Suprapubic skin (tissue), 4 donors: Measurements from ENCODE around the gene MZB1. TPM values are rescaled to one million over a fixed set of nuclear protein-coding genes. Genes with fewer than 3 reads are reported as not detected.
"Not testable (repeated sequence)": the region's sequence is repeated elsewhere in the genome, so short reads cannot be mapped to it uniquely, and the experiment has no call there.

Source experiments
- DNase-seq, 2 donors: peaks; one replicate each; pipeline ENCODE4 v3.0.0-alpha.2; 2019; ENCODE audit warnings: low spot score in 2 of 2
- H3K27ac ChIP-seq: fragments of 200-600 bp; sonication (generic); one replicate; pipeline ENCODE4 v1.5.1; 2019
- H3K27me3 ChIP-seq: fragments of 200-600 bp; sonication (generic); one replicate; pipeline ENCODE4 v1.5.1; 2019
- H3K36me3 ChIP-seq: fragments of 200-600 bp; sonication (generic); one replicate; pipeline ENCODE4 v1.5.1; 2019
- H3K4me1 ChIP-seq: fragments of 200-600 bp; sonication (generic); one replicate; pipeline ENCODE4 v1.5.1; 2019
- H3K4me3 ChIP-seq: fragments of 200-600 bp; sonication (generic); one replicate; pipeline ENCODE4 v1.5.1; 2019; ENCODE audit warnings: mild to moderate bottlenecking
- H3K9me3 ChIP-seq: fragments of 200-600 bp; sonication (generic); one replicate; pipeline ENCODE4 v1.5.1; 2019
- CTCF ChIP-seq, 2 donors: fragments of 200-600 bp in 1 of 2; fragments of 450-650 bp in 1 of 2; sonication (generic) in 1 of 2; IDR thresholded peaks; one replicate each; pipeline ENCODE4 v1.5.1; 2016 to 2019; ENCODE audit warnings: antibody characterized with exemption in 2 of 2, mild to moderate bottlenecking in 1 of 2, moderate library complexity in 1 of 2
- EP300 ChIP-seq: sonication (generic); formaldehyde crosslinking; IDR thresholded peaks from one replicate; pipeline ENCODE4 v1.6.1; 2017; ENCODE audit warnings: antibody characterized with exemption
- POLR2A ChIP-seq, 2 donors: fragments of 450-650 bp; IDR thresholded peaks; one replicate each; pipeline ENCODE4 v1.6.1; 2017; ENCODE audit warnings: antibody characterized with exemption in 2 of 2, mild to moderate bottlenecking in 2 of 2, moderate library complexity in 2 of 2
- POLR2AphosphoS5 ChIP-seq, 3 donors: sonication (generic); formaldehyde crosslinking; IDR thresholded peaks; one replicate each; pipeline ENCODE4 v1.6.1; 2017; ENCODE audit warnings: antibody characterized with exemption in 3 of 3
- WGBS: methylation state at CpG from one replicate; pipeline ENCODE4 v1.1.5; 2018; 5-methylcytosine and 5-hydroxymethylcytosine counted together
- total RNA-seq, 4 donors: library from RNA; depleted of rRNA; stranded (reverse); fragments of >200 nt; gene quantifications; one replicate each; pipeline ENCODE4 v1.1.0, GENCODE V29; 2016

Gene MZB1
- total RNA-seq, 4 donors from 2014 or later, result not detected

GRCh38 chr5:139360384-139360783 is 29.3 kb downstream of the MZB1 start:
- Histone ChIP-seq H3K4me3 (no peak overlapping the region), H3K27me3 (no peaks in the 10 kb centered on the region), H3K4me1 (peaks cover 4% of the 10 kb centered on the region), H3K27ac (no peak overlapping the region), H3K36me3 (peaks cover 20% of the 10 kb centered on the region), H3K9me3 (no peaks in the 10 kb centered on the region)
- 93% methylated on average over 4 of the region's 4 CpGs for WGBS
- DNase-seq, result no peak
- TF ChIP-seq POLR2A (IDR thresholded peaks at IDR 0.05) (no peak), CTCF (IDR thresholded peaks at IDR 0.05) (no peak), POLR2AphosphoS5 (IDR thresholded peaks at IDR 0.05) (no peak), EP300 (no peak)

GRCh38 chr5:139358064-139358463 is 31.6 kb downstream of the MZB1 start:
- H3K27me3 ChIP-seq, result no peaks in the 10 kb centered on the region
- peaks cover 6% of the 10 kb centered on the region for H3K4me1 ChIP-seq
- H3K4me3 ChIP-seq, result no peak overlapping the region
- H3K36me3 ChIP-seq, result peaks cover 3% of the 10 kb centered on the region
- no peak overlapping the region for H3K27ac ChIP-seq
- no peak for DNase-seq
- TF ChIP-seq CTCF (IDR thresholded peaks at IDR 0.05) (no peak), EP300 (no peak), POLR2A (IDR thresholded peaks at IDR 0.05) (no peak), POLR2AphosphoS5 (IDR thresholded peaks at IDR 0.05) (no peak)
- no peaks in the 10 kb centered on the region for H3K9me3 ChIP-seq

- WGBS, result 94% methylated on average over 8 of the region's 8 CpGs
- not testable (repeated sequence) for H3K9me3 ChIP-seq, DNase-seq, H3K27ac ChIP-seq, H3K27me3 ChIP-seq, H3K36me3 ChIP-seq, H3K4me3 ChIP-seq, H3K4me1 ChIP-seq
Observed at GRCh38 chr5:139355900-139356299, 33.8 kb downstream of the MZB1 start.

GRCh38 chr5:139354186-139354585 is 35.5 kb downstream of the MZB1 start:
- Histone ChIP-seq H3K36me3 (no peaks in the 10 kb centered on the region), H3K4me1 (peaks cover 17% of the 10 kb centered on the region), H3K4me3 (no peak overlapping the region), H3K9me3 (no peaks in the 10 kb centered on the region), H3K27ac (no peak overlapping the region), H3K27me3 (no peaks in the 10 kb centered on the region)
- 96% methylated on average over 3 of the region's 3 CpGs for WGBS
- TF ChIP-seq CTCF (IDR thresholded peaks at IDR 0.05) (no peak), POLR2AphosphoS5 (IDR thresholded peaks at IDR 0.05) (no peak), EP300 (no peak), POLR2A (IDR thresholded peaks at IDR 0.05) (no peak)
- DNase-seq, result no peak

- H3K4me1 ChIP-seq, result peaks cover 40% of the 10 kb centered on the region
- 91% methylated on average over 9 of the region's 9 CpGs for WGBS
Observed at GRCh38 chr5:139347863-139348262, 41.9 kb downstream of the MZB1 start.

GRCh38 chr5:139345442-139345841 is 44.3 kb downstream of the MZB1 start:
- peaks cover 54% of the 10 kb centered on the region for H3K4me1 ChIP-seq
- H3K36me3 ChIP-seq, H3K27me3 ChIP-seq, DNase-seq, H3K4me3 ChIP-seq, H3K9me3 ChIP-seq, H3K27ac ChIP-seq: not testable (repeated sequence)
- 90% methylated on average over 8 of the region's 8 CpGs for WGBS

More at GRCh38 chr5:139347863-139348262, 41.9 kb downstream of the MZB1 start:
- not testable (repeated sequence) for H3K27ac ChIP-seq, H3K27me3 ChIP-seq, DNase-seq, H3K9me3 ChIP-seq, H3K4me3 ChIP-seq, H3K36me3 ChIP-seq

GRCh38 chr5:139344177-139344576 is 45.5 kb downstream of the MZB1 start:
- TF ChIP-seq EP300 (no peak), POLR2A (IDR thresholded peaks at IDR 0.05) (no peak), POLR2AphosphoS5 (IDR thresholded peaks at IDR 0.05) (no peak), CTCF (IDR thresholded peaks at IDR 0.05) (no peak)
- no peak overlapping the region for H3K4me3 ChIP-seq
- no peak for DNase-seq
- 76% methylated on average over 2 of the region's 2 CpGs for WGBS
- no peaks in the 10 kb centered on the region for H3K27me3 ChIP-seq
- H3K9me3 ChIP-seq, result no peaks in the 10 kb centered on the region
- no peak overlapping the region for H3K27ac ChIP-seq
- peaks cover 45% of the 10 kb centered on the region for H3K4me1 ChIP-seq
- H3K36me3 ChIP-seq, result no peaks in the 10 kb centered on the region
